GM23248 (cell line): ENCODE data around the gene PARD3B. TPM values are rescaled to one million over a fixed set of nuclear protein-coding genes. Genes with fewer than 3 reads are reported as not detected.

Experiments
- DNase-seq: peaks from one replicate; pipeline ENCODE4 v3.0.0-alpha.2; 2015
- H2AFZ ChIP-seq: fragments of 200-600 bp; sonication (generic); 2 replicates; pipeline ENCODE4 v1.6.1; 2016; ENCODE audit warnings: antibody characterized with exemption
- H3F3A ChIP-seq: fragments of 200-600 bp; sonication (generic); 2 replicates; pipeline ENCODE4 v1.6.1; 2016; ENCODE audit warnings: mild to moderate bottlenecking, antibody characterized with exemption, mixed run types; ENCODE audit not compliant: insufficient read depth
- H3K27ac ChIP-seq: fragments of 200-600 bp; sonication (generic); 2 replicates; pipeline ENCODE4 v1.5.1; 2016; ENCODE audit warnings: mild to moderate bottlenecking
- H3K27me3 ChIP-seq: fragments of 200-600 bp; sonication (generic); replicated peaks from 2 replicates; pipeline ENCODE4 v1.6.1; 2016; ENCODE audit warnings: mild to moderate bottlenecking; ENCODE audit not compliant: insufficient read depth
- H3K36me3 ChIP-seq: fragments of 200-600 bp; sonication (generic); 2 replicates; pipeline ENCODE4 v1.6.1; 2016; ENCODE audit warnings: low read depth, mild to moderate bottlenecking
- H3K4me1 ChIP-seq: fragments of 200-600 bp; sonication (generic); 2 replicates; pipeline ENCODE4 v1.6.1; 2016; ENCODE audit warnings: mild to moderate bottlenecking; ENCODE audit not compliant: insufficient read depth
- H3K4me2 ChIP-seq: fragments of 200-600 bp; sonication (generic); one replicate; pipeline ENCODE4 v1.6.1; 2016; ENCODE audit warnings: mild to moderate bottlenecking; ENCODE audit not compliant: unreplicated experiment
- H3K4me3 ChIP-seq: fragments of 200-600 bp; sonication (generic); 2 replicates; pipeline ENCODE4 v1.5.1; 2016; ENCODE audit warnings: mild to moderate bottlenecking
- H3K79me2 ChIP-seq: fragments of 200-600 bp; sonication (generic); 2 replicates; pipeline ENCODE4 v1.6.1; 2016; ENCODE audit warnings: mild to moderate bottlenecking; ENCODE audit not compliant: insufficient read depth
- H3K9ac ChIP-seq: fragments of 200-600 bp; sonication (generic); 2 replicates; pipeline ENCODE4 v1.6.1; 2016; ENCODE audit warnings: mild to moderate bottlenecking
- H3K9me2 ChIP-seq: fragments of 200-600 bp; sonication (generic); 2 replicates; pipeline ENCODE4 v1.6.1; 2016; ENCODE audit warnings: mixed run types, mild to moderate bottlenecking, moderate library complexity; ENCODE audit not compliant: insufficient read depth
- H3K9me3 ChIP-seq: fragments of 200-600 bp; sonication (generic); one replicate; pipeline ENCODE4 v1.6.1; 2017; ENCODE audit warnings: low read depth
- H4K20me1 ChIP-seq: fragments of 200-600 bp; sonication (generic); 2 replicates; pipeline ENCODE4 v1.6.0; 2016; ENCODE audit not compliant: insufficient read depth
- EZH2 ChIP-seq: fragments of 200-600 bp; sonication (generic); IDR thresholded peaks from 2 replicates; pipeline ENCODE4 v1.6.1; 2018; ENCODE audit warnings: antibody characterized with exemption, mild to moderate bottlenecking; ENCODE audit not compliant: insufficient read depth, poor library complexity, severe bottlenecking
- EZH2phosphoT487 ChIP-seq: fragments of 200-600 bp; sonication (generic); IDR thresholded peaks from 2 replicates; pipeline ENCODE4 v1.6.1; 2018; ENCODE audit warnings: antibody characterized with exemption, moderate library complexity, mild to moderate bottlenecking, low read depth; ENCODE audit not compliant: insufficient read depth
- WGBS, 2 experiments: methylation state at CpG; one replicate each; pipeline ENCODE4 v1.1.6; 2015 to 2017; ENCODE audit warnings: low lambda C conversion rate in 2 of 2, low coverage in 1 of 2; ENCODE audit errors: missing lambda C conversion rate in 2 of 2; 5-methylcytosine and 5-hydroxymethylcytosine counted together
- in situ Hi-C: fragments of 300-500 bp; cut with MboI; formaldehyde crosslinking; loops from 2 replicates; pipeline ENCODE4 v1.15.0; 2020
- polyA plus RNA-seq: library from polyadenylated mRNA; unstranded; fragments of >200 nt; fragmentation: Nextera tagmentation; extraction: Ambion mirVana; gene quantifications from 2 replicates; pipeline ENCODE4 v1.2.1, GENCODE V29; 2016
- total RNA-seq: library from RNA; depleted of rRNA; stranded (reverse); fragments of >200 nt; shearing (Covaris generic); gene quantifications from 2 replicates; pipeline ENCODE4 v1.2.3, GENCODE V29; 2014

The PARD3B gene
- total and polyA plus RNA-seq, 2 experiments from 2014 or later: 2.5 to 6.9 TPM

DNA sequence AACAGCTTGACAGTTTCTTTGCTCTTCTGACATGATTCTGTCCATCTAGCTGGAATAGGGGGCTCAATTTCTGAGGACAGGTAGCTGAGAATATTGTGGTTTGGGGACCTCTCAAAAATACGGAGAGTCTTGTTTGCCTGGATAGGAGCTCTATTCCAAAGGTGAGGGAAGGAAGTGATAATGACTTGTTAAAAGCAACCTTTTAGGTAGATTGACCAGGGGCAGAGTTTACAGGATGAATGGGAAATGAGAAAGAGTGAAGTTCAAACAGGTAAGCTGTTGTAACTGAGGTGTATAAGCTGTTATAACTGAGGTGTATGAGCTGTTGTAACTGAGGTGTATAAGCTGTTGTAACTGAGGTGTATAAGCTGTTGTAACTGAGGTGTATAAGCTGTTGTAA lies 25.1 kb downstream of the PARD3B start:
- H3K27ac ChIP-seq: no peak overlapping the region
- 91 to 100% methylated on average over 1 of the region's 1 CpG for WGBS, 2 experiments
- no peak overlapping the region for H2AFZ ChIP-seq
- no peak overlapping the region for H3K4me2 ChIP-seq
- H3K4me3 ChIP-seq: no peak overlapping the region
- in situ Hi-C loops: no loop called here
- H3K9ac ChIP-seq: no peak overlapping the region
- no peaks in the 10 kb centered on the region for H3K36me3 ChIP-seq
- no peaks in the 10 kb centered on the region for H3F3A ChIP-seq
- no peaks in the 10 kb centered on the region for H3K9me3 ChIP-seq
- no peaks in the 10 kb centered on the region for H3K9me2 ChIP-seq
- no peaks in the 10 kb centered on the region for H3K79me2 ChIP-seq
- DNase-seq: no peak
- TF ChIP-seq EZH2phosphoT487 (no peak), EZH2 (no peak)
- no peaks in the 10 kb centered on the region for H3K4me1 ChIP-seq
- no peaks in the 10 kb centered on the region for H3K27me3 ChIP-seq
- no peaks in the 10 kb centered on the region for H4K20me1 ChIP-seq

DNA sequence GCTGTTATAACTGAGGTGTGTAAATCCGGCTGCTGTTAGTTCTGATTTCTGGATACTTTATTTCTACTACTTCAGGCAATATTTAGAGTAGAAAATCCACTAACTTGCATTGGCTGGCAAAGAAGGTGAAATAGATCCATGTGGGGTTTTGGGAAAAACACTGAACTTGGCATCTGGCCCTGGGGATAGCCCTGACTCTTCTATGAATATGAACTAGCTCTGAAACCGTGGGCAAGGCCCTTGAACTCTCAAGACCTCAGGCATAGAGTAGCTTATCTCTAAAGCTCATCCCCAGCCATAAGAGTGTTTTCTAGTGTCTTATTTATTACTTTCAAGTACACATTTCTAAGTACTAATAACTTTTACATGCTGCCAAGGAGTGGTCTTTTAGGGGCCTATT lies 25.8 kb downstream of the PARD3B start:
- H3K4me1 ChIP-seq: no peaks in the 10 kb centered on the region
- TF ChIP-seq EZH2phosphoT487 (no peak), EZH2 (no peak)
- no peaks in the 10 kb centered on the region for H4K20me1 ChIP-seq
- H3K9me2 ChIP-seq: no peaks in the 10 kb centered on the region
- H3K36me3 ChIP-seq: no peaks in the 10 kb centered on the region
- H3K9ac ChIP-seq: no peak overlapping the region
- no peaks in the 10 kb centered on the region for H3K27me3 ChIP-seq
- DNase-seq: no peak
- H3K27ac ChIP-seq: no peak overlapping the region
- H3K4me2 ChIP-seq: no peak overlapping the region
- H3K9me3 ChIP-seq: no peaks in the 10 kb centered on the region
- no peak overlapping the region for H2AFZ ChIP-seq
- H3F3A ChIP-seq: no peaks in the 10 kb centered on the region
- no peaks in the 10 kb centered on the region for H3K79me2 ChIP-seq
- H3K4me3 ChIP-seq: no peak overlapping the region
- 63 to 64% methylated on average over 2 of the region's 2 CpGs for WGBS, 2 experiments
- in situ Hi-C loops: no loop called here

DNA sequence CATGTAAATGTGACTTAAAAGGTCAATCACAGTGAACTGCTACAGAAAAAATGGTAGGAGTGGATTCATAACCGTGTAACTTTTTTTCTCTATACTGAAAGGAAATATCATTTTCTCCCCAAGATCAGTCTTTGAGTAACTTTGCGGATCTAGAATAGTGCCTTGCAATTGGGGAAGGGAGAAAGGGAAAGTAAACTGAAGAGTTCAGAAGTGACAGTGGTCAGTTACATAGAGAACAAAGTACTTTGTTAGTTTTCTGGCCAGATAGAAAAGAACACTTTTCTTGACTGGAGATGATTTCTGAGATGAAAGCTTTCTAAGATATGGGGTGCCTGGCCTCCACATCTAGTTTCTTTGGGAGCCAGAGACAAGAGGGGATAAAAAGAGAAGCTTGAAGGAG lies 26.6 kb downstream of the PARD3B start:
- WGBS, 2 experiments: 86 to 87% methylated on average over 2 of the region's 2 CpGs
- H3K27ac ChIP-seq: no peak overlapping the region
- in situ Hi-C loops: no loop called here

DNA sequence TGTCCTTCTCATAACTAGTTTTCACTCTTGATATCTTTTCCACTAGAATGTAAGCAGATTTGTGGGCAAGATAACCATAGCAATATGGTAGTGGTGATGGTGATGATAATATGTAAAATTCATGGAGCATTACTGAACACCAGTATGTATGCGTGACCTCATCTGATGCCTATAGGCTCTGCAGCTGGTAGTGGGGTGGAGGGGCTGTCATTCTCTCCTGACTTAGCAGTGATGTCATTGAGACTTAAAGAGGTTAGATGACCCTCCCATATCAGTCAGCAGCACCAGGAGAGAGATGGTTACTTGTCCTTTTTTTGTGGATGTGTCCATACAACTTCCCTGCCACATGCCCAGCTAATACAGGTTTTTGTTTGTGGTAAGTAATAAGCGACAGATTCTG lies 27.9 kb downstream of the PARD3B start:
- no peaks in the 10 kb centered on the region for H3K4me1 ChIP-seq
- no peaks in the 10 kb centered on the region for H3K9me2 ChIP-seq
- TF ChIP-seq EZH2phosphoT487: no peak
- no peak overlapping the region for H3K4me2 ChIP-seq
- no peaks in the 10 kb centered on the region for H4K20me1 ChIP-seq
- H3K9me3 ChIP-seq: no peaks in the 10 kb centered on the region
- H3K36me3 ChIP-seq: no peaks in the 10 kb centered on the region
- H3K79me2 ChIP-seq: no peaks in the 10 kb centered on the region
- H3K27me3 ChIP-seq: no peaks in the 10 kb centered on the region
- H2AFZ ChIP-seq: no peak overlapping the region
- H3K9ac ChIP-seq: no peak overlapping the region
- no peak for DNase-seq
- no peak overlapping the region for H3K27ac ChIP-seq
- H3F3A ChIP-seq: no peaks in the 10 kb centered on the region
- in situ Hi-C loops: no loop called here
- H3K4me3 ChIP-seq: no peak overlapping the region
- 97 to 100% methylated on average over 2 of the region's 2 CpGs for WGBS, 2 experiments

More for the DNA sequence above, 26.6 kb downstream of the PARD3B start:
- Histone ChIP-seq H3K9me2 (no peaks in the 10 kb centered on the region), H3K36me3 (no peaks in the 10 kb centered on the region), H3K4me3 (no peak overlapping the region), H3K9ac (no peak overlapping the region), H3K4me2 (no peak overlapping the region), H3K79me2 (no peaks in the 10 kb centered on the region), H3K9me3 (no peaks in the 10 kb centered on the region), H4K20me1 (no peaks in the 10 kb centered on the region), H3F3A (no peaks in the 10 kb centered on the region), H3K27me3 (no peaks in the 10 kb centered on the region), H3K4me1 (no peaks in the 10 kb centered on the region), H2AFZ (no peak overlapping the region)
- no peak for DNase-seq
- TF ChIP-seq EZH2phosphoT487 (no peak), EZH2 (no peak)

DNA sequence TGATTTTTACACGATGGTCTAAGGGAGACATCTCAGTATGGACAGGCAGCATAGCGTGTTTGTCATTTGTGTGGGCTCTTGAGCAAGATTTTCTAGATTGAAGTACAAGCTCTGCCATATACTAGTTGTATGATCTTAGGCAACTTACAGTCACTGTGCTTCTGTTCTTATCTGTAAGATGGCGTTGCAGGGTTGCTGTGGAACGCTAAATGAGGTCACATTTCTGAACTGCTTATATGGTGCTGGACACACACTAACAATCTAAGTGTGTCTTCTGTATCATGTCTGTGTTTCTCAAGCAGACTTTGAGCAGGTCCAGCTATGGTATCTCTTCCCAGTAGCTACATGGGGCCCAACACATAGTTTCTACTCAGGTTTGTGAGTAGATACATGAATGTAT lies 29.2 kb downstream of the PARD3B start:
- Histone ChIP-seq H3K9me2 (no peaks in the 10 kb centered on the region), H3K4me2 (no peak overlapping the region), H3F3A (no peaks in the 10 kb centered on the region), H3K4me1 (no peaks in the 10 kb centered on the region), H3K79me2 (no peaks in the 10 kb centered on the region), H2AFZ (no peak overlapping the region), H3K9ac (no peak overlapping the region), H3K27ac (no peak overlapping the region), H3K27me3 (no peaks in the 10 kb centered on the region), H4K20me1 (no peaks in the 10 kb centered on the region), H3K4me3 (no peak overlapping the region), H3K9me3 (no peaks in the 10 kb centered on the region), H3K36me3 (no peaks in the 10 kb centered on the region)
- TF ChIP-seq EZH2 (no peak), EZH2phosphoT487 (no peak)
- 70 to 73% methylated on average over 4 of the region's 4 CpGs for WGBS, 2 experiments
- in situ Hi-C loops: no loop called here
- DNase-seq: no peak
